Dendritic cell treated with granulocyte-macrophage colony-stimulating factor and Interleukin-4, amounts not matched to agents 40 ng/mL and 50 ng/mL, for 4 days (primary cell): ENCODE measurements around the gene NAV2.
"Not testable (repeated sequence)": the region's sequence is repeated elsewhere in the genome, so short reads cannot be mapped to it uniquely, and the experiment has no call there.

Experiments used
- H3K27ac Mint-ChIP-seq: one replicate; pipeline ENCODE4 v1.8.0; 2022; ENCODE audit warnings: mild to moderate bottlenecking, mixed read lengths
- H3K27me3 Mint-ChIP-seq: one replicate; pipeline ENCODE4 v1.8.0; 2022; ENCODE audit warnings: mild to moderate bottlenecking, mixed read lengths
- H3K36me3 Mint-ChIP-seq: one replicate; pipeline ENCODE4 v1.8.0; 2022; ENCODE audit warnings: low read depth, mixed read lengths
- H3K4me1 Mint-ChIP-seq: one replicate; pipeline ENCODE4 v1.8.0; 2022; ENCODE audit warnings: low read depth, mixed read lengths
- H3K4me3 Mint-ChIP-seq: one replicate; pipeline ENCODE4 v1.8.0; 2022; ENCODE audit warnings: mild to moderate bottlenecking, moderate library complexity, mixed read lengths
- H3K9me3 Mint-ChIP-seq: one replicate; pipeline ENCODE4 v1.8.0; 2022; ENCODE audit warnings: mixed read lengths
- intact Hi-C: fragments of 100-400 bp; cut with micrococcal nuclease; formaldehyde crosslinking; loops from one replicate; pipeline ENCODE4 v1.15.0; 2022

NAV2 gene

DNA sequence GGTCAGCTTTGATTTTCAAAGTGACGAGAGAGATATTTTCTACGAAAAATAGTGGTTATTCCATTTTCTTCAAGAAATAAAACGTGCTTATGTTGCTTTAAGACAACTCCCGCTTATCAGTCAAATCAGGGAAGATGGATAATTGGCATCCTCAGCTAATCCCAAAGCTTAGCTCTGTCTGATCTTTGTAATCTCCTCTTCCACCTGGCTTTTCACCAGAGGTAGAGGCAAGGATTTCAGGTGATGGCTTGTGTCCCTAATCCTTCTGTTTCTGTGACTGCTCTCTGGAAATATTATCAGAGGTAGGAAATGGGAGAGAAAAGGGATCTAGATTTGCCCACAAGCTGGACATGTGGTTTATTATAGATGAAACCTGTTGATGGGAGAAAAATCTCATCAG, 368.7 kb downstream of the NAV2 start:
- Mint-ChIP-seq H3K36me3 (no peaks in the 10 kb centered on the region), H3K27me3 (no peaks in the 10 kb centered on the region), H3K4me1 (peaks cover 10% of the 10 kb centered on the region), H3K4me3 (no peak overlapping the region), H3K27ac (no peak overlapping the region), H3K9me3 (no peaks in the 10 kb centered on the region)
- intact Hi-C loops = no loop called here

- H3K4me1 Mint-ChIP-seq = peaks cover 10% of the 10 kb centered on the region
- H3K36me3 Mint-ChIP-seq, H3K27ac Mint-ChIP-seq, H3K9me3 Mint-ChIP-seq, intact Hi-C loops, H3K27me3 Mint-ChIP-seq, H3K4me3 Mint-ChIP-seq: not testable (repeated sequence)
These were observed 371.2 kb downstream of the NAV2 start for GRCh38 chr11:20083877-20084276.

DNA sequence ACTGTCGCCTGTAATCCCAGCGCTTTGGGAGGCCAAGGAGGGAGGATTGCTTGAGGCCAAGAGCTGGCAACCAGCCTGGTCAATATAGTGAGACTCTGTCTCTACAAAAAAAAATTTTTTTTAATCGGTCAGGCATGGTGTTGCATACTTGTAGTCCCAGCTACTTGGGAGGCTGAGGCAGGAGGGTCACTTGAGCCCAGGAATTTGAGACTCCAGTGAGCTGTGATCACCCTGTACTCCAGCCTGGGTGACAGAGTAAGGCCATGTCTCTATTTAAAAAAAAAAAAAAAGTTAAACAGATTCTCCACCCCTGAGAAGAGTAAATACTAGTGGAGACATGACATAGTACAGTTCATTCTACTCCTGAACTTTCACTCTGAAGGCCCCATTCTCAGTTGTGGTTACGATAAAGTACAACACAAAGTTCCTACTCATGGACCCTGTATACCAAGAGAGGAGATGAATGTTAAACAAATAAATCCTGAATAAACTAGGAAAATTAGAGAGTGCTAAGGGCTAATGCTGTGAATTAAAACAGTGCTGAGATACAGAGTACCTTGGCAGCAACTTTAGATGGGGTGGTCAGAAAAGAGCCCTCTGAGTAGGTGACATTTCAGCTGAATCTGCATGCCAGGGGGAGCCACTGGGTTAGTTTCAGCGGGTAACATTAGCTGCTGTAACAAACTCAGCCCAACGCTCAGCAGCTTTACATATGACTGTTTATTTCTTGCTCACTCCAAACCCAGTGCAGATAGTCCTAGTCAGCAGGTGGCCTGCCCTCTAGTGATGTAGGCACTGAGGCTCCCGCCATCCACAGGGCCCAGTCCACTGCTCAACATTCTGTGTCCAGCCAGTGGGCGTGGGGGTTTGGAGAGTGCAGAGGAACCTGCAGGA, 372.5 kb downstream of the NAV2 start:
- no peaks in the 10 kb centered on the region for H3K9me3 Mint-ChIP-seq
- no peak overlapping the region for H3K27ac Mint-ChIP-seq
- H3K4me3 Mint-ChIP-seq = no peak overlapping the region
- peaks cover 10% of the 10 kb centered on the region for H3K4me1 Mint-ChIP-seq
- no peaks in the 10 kb centered on the region for H3K36me3 Mint-ChIP-seq
- H3K27me3 Mint-ChIP-seq = no peaks in the 10 kb centered on the region
- intact Hi-C loops = no loop called here

DNA sequence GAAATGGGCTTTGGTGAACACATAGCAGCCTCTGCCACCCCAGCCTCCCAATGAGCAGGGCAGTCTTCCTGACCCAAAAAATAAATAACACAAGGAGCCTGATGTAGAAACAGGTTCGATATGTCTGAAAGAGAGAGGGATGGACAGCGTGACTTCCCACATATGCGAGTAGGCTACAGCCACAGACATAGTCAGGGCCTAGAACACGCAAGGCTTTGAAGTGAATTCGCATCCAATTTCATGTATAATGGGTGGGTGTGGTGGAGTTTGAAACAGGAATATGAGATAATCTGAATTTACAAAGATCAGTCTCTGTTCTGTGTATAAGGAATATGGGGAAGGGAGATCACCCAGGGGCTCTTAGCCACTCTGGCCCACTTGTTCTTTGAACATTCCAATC, 373.3 kb downstream of the NAV2 start:
- Mint-ChIP-seq H3K27ac (no peak overlapping the region), H3K4me1 (peaks cover 10% of the 10 kb centered on the region), H3K4me3 (no peak overlapping the region), H3K9me3 (no peaks in the 10 kb centered on the region), H3K36me3 (no peaks in the 10 kb centered on the region), H3K27me3 (no peaks in the 10 kb centered on the region)
- intact Hi-C loops = no loop called here

GRCh38 chr11:20087118-20087521, 374.5 kb downstream of the NAV2 start:
- no peaks in the 10 kb centered on the region for H3K36me3 Mint-ChIP-seq
- H3K9me3 Mint-ChIP-seq = no peaks in the 10 kb centered on the region
- peaks cover 10% of the 10 kb centered on the region for H3K4me1 Mint-ChIP-seq
- intact Hi-C loops = no loop called here
- H3K4me3 Mint-ChIP-seq = no peak overlapping the region
- no peak overlapping the region for H3K27ac Mint-ChIP-seq
- H3K27me3 Mint-ChIP-seq = no peaks in the 10 kb centered on the region

DNA sequence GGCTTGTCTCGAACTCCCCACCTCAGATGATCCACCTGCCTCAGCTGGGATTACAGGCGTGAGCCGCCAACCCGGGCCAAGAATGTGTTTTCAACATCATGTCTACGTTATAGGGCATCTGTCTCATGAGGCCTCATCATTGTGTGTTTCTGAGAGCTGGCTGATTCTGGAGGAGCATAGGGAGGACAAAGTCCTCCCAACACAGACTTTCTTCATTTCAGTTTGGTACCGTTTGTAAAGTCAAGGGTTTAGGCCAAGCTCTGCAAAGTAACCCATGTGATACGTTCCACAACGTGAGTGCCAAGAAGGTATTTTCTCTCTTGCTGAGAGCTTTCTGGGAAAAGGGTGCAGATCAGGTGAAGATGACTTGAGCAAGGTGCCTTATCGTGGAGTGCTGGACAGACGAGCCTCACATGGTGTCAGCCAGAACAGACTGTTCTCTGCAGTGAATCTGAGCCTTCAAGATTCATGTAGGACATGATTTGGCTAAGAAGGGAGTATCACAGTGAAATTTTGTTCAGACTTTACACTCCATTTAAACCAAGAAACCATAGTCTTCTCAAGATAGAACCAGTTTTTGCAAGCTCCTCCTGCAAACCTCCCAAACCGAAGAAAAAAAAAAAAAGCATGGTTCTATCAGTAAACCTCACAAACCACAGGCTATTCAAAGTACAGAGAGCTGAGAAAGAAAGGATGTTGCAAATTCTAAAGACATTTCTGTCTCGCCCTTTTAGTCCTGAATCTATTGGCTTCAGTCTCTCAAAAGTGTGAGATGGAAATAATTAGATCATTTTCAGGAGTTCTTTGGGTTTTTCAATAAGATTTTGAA, 376.0 kb downstream of the NAV2 start:
- H3K4me1 Mint-ChIP-seq = peaks cover 10% of the 10 kb centered on the region
- H3K36me3 Mint-ChIP-seq = no peaks in the 10 kb centered on the region
- H3K4me3 Mint-ChIP-seq = no peak overlapping the region
- H3K9me3 Mint-ChIP-seq = no peaks in the 10 kb centered on the region
- no peak overlapping the region for H3K27ac Mint-ChIP-seq
- intact Hi-C loops = no loop called here
- H3K27me3 Mint-ChIP-seq = no peaks in the 10 kb centered on the region

GRCh38 chr11:20089367-20089766, 376.7 kb downstream of the NAV2 start:
- Mint-ChIP-seq H3K27me3 (no peaks in the 10 kb centered on the region), H3K4me3 (no peak overlapping the region), H3K36me3 (no peaks in the 10 kb centered on the region), H3K4me1 (peaks cover 3% of the 10 kb centered on the region), H3K9me3 (no peaks in the 10 kb centered on the region), H3K27ac (no peak overlapping the region)
- intact Hi-C loops = no loop called here

DNA sequence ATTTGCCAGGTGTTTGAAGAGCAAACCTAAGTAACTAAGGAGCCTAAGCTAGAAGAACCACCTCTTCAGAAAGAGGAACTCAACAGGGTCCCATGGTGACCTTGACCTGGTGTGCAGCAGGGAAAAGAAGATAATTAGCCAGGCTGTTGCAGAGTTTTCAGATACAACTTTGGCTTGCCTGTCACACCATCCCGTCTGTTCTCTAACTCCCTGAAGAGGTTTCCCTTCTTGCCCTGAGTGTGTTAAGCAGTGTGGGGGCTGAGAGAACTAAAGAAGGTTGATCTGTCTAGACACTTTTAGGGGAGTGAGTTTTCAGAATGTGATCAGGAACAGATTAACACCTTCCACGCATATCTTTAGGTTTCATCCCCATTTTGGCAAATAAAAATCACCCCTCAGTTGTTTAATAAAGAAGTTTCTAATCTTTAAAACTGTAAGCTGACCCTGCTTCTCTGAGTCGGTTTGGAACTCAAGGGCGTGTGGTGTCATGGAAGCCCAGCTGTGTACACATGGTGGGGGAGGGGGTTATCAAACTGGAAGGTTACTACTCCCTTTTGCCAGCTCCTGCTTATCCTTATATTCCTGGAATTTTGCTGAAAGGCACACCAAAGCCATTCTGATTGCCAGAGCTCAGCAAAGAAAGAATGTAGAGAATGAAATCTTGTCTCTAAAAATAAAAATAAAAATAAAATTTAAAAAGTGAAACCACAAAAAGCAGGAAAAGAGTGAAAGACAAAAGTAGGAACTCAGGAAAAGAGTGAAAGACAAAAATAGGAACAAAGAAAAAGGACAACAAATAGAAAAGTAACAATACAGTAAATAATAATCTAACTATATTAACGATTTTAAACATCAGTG, 377.4 kb downstream of the NAV2 start:
- H3K4me1 Mint-ChIP-seq = no peaks in the 10 kb centered on the region
- H3K27ac Mint-ChIP-seq = no peak overlapping the region
- intact Hi-C loops = no loop called here
- H3K4me3 Mint-ChIP-seq = no peak overlapping the region
- no peaks in the 10 kb centered on the region for H3K9me3 Mint-ChIP-seq
- H3K27me3 Mint-ChIP-seq = no peaks in the 10 kb centered on the region
- H3K36me3 Mint-ChIP-seq = no peaks in the 10 kb centered on the region

DNA sequence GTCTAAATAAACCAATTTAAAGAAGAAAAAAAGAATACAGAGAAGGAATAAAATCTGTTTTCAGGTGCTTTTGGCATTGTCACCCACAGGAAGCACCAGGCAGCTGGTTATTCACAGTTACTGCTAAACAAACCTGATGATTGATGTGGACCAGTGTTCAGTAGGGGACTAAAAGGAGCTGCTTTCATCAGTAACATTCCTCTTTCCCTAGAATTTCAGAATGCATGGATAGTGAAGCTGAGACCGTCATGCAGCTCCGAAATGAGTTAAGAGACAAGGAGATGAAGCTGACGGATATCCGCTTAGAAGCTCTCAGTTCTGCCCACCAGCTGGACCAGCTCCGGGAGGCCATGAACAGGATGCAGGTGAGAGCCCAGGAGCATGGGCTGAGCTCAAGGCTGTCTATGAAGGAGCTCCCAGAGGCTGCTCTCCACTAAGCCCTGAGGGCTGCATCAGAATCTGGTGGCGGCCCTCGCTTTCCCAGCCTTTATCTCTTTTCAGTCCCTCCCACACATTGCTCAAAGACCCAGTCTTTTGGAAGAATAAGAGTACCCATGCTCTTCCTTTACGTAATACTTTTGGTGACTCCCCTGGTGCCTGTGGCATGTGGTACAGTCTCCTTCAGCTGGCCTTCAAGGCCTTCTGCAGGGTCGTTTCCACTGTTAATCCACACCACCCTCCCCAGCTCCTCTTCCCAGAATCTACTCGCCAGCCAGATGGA, 378.2 kb downstream of the NAV2 start:
- Mint-ChIP-seq H3K36me3 (no peaks in the 10 kb centered on the region), H3K4me3 (no peak overlapping the region), H3K27me3 (no peaks in the 10 kb centered on the region), H3K9me3 (no peaks in the 10 kb centered on the region), H3K27ac (no peak overlapping the region), H3K4me1 (no peaks in the 10 kb centered on the region)
- intact Hi-C loops = no loop called here

- Mint-ChIP-seq H3K27ac (no peak overlapping the region), H3K4me1 (no peaks in the 10 kb centered on the region), H3K4me3 (no peak overlapping the region), H3K9me3 (no peaks in the 10 kb centered on the region), H3K36me3 (no peaks in the 10 kb centered on the region), H3K27me3 (no peaks in the 10 kb centered on the region)
- intact Hi-C loops = no loop called here
These were observed 381.1 kb downstream of the NAV2 start for GRCh38 chr11:20093775-20094174.

GRCh38 chr11:20095189-20095588, 382.6 kb downstream of the NAV2 start:
- intact Hi-C loops = no loop called here
- Mint-ChIP-seq H3K36me3 (no peaks in the 10 kb centered on the region), H3K27ac (no peak overlapping the region), H3K4me1 (no peaks in the 10 kb centered on the region), H3K27me3 (no peaks in the 10 kb centered on the region), H3K9me3 (no peaks in the 10 kb centered on the region), H3K4me3 (no peak overlapping the region)

DNA sequence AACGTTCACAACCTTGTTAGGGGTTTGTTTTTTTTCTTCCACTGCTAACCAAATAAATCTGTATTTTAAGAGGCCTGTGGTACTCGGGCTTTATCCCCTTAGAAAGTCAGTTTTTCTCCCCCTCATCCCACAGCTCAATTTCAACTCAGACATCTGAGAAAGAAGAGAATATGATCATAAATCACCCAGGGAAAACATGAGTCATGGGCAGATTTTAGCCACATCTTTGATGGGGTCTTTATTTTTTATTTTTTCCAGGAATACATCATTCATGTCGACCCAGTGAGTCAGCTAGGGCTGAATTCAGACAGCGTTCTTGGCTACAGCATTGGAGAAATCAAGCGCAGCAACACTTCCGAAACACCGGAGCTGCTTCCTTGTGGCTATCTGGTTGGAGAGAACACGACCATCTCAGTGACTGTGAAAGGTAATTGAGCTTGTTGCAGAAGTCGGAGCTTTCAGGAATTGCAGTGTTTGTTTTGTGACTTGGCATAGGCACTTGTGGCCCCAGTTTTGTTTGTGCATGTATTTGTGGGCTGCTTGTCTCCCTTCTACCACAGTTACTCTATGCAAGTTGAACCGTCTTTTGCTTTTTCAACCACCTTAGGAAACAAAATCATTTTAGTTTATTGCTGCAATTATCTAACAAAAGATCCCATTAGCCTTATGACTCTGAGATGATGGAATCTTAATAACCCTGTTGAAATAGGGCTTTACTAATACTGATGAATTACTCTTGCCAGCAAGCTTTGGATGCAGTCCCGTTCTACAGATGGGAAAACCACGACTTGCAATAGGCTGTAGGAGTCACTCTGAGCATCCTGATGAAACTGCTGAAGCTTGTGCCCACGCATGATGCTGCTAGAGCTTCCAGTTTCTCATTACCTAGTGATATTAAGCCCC, 384.9 kb downstream of the NAV2 start:
- no peaks in the 10 kb centered on the region for H3K27me3 Mint-ChIP-seq
- no peak overlapping the region for H3K27ac Mint-ChIP-seq
- no peaks in the 10 kb centered on the region for H3K9me3 Mint-ChIP-seq

More for the DNA sequence above, 384.9 kb downstream of the NAV2 start:
- Mint-ChIP-seq H3K36me3 (no peaks in the 10 kb centered on the region), H3K4me3 (no peak overlapping the region), H3K4me1 (no peaks in the 10 kb centered on the region)
- intact Hi-C loops = no loop called here
